Non-pigmented ciliary epithelial cell (primary cell): ENCODE measurements around the gene SLC47A2.
A peak's percentile ranks its signal among the peaks of the same experiment; 100 is the strongest.

Source experiments
- DNase-seq: peaks from one replicate; pipeline ENCODE4 v3.0.0-alpha.2; 2010; ENCODE audit warnings: low read depth

The SLC47A2 gene

DNA sequence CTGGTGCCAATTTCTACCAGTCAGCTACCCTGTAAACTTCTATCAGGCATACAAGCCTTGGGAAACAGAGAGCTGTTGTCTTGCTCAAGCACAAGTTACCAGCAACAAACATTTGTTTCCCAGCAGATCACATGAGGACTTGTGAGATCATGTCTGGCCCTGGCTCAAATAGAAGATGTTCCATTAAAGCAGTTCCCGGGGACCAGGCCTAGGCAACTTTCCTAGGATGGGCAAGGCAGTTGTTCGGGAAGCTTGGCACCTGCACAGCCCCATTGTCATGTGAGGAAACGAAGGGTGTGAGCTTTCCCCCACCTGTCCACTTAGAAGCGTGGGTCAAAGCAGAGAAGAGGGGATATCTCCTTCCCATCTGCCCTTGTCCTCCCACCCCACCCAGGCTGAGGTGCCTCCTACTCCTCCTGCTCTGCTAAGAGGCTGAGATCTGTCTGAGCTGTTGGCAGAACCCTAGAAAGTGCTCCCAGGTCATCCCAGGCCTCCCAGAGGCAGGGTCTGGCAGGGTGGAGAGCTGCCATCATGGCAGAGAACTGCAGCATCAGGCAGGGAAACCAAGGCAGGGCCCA is 11.2 kb upstream of the SLC47A2 start:
- DNase-seq: peak; percentile 17

DNA sequence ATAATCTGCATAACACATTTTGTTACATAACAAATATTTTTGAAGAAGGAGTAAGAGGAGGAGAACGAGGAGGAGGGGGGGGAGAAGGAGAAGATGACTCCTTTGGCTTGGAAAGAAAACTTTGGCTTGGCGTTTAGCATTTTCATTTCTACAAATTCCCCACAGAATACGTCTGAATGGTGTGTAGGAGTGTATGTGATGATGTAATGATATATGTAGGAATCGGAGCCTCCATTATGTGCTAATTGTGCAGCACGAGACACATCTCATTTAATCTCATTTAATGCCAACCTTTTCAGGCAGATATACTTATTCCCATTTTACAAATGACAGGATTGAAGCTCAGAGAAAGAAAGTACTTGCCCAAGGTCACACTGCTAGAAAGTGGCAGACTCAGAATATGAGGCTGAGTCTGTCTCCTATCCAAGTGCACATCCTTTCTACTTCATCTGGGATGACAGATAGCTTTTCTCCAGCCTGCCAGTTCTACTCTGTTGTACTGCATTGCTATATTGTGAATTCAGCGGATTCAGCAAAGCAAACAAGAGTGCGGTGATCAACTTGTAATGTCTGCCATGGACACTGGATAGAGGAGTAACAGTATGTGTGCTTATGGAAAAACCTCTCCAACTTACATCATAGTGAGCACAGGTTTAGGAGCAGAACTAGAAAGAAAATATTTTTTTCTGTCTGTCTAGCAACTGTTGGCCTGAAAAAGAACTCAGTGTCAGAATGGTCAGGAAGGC is 10.4 kb upstream of the SLC47A2 start:
- DNase-seq: no peak

DNA sequence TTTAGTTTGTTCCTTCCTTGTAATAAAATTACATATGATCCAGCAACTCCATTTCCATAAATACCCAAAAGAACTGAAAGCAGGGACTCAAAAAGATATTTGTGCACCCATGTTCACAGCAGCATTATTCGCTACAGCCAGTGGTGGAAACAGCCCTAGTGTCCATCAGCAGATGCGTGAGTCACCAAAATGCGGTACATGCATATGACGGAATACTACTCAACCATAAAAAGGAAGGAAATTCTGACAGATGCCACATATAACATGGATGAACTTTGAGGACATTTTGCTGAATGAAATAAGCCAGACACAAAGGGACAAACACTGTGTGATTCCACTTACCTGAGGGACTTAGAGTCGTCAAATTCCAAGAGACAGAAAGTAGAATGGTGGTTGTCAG is 9.1 kb upstream of the SLC47A2 start:
- DNase-seq: no peak

DNA sequence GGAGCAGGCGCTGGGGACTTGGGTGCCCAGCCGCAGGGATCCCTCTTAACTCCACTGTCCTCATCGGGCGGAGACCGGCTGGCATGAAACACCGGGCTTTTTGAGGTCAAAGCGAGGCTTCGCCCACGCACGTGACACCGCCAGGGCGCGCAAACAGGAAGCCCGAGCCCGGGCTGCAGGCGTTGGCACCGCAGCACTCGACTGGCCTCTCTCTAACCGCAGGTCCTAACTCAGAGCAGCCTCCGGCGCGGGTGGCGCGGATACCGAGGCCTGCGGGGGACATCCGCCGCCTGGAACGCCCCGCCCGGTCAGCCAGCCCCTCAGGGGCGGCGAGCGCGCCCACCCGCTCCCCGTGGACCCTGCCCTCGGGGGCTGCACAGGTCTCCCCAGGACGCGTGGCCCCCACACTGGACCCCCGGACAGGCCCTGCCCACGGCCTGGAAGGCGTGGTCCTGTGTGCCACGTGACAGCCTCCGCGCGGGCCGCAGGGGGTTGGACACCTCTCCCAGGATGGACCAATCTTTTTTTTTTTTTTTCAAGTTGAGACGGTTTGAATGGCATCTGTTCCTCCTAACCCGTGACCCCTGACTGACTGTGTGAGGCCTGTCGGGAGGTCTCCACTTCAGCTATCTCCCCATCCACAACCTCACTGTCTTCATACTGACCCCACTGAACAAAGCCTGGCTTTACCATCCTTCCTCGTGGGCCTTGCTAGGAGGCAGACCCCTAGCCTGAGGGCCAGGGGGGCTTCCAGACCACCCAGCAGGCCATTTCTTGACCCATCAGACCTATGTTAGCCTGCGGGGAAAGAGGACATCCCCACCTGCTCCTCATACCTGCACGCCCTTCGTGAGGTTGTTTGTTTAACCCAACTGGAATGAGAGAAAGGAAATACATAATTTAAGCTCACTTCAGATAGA is 8.4 kb upstream of the SLC47A2 start:
- DNase-seq: no peak

DNA sequence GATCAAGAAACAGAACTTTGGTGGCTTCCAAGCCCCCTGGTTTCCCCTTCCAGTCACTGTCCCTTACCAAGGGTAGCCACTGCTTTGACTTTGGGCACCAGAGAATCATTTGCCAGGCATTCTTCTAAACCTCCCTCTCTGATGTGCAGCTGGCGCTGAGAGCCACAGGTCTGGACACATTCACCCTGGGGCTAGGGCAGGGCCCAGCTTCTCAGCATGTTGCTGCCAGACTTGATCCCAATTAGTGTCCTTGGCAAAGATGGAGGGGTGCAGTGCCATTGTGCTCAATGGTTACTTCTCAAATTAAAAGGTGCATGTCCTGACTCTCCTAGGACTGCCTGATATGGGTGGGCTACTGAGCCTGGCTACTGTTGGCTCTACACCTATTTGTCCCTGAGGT is 7.6 kb upstream of the SLC47A2 start:
- DNase-seq: no peak

DNA sequence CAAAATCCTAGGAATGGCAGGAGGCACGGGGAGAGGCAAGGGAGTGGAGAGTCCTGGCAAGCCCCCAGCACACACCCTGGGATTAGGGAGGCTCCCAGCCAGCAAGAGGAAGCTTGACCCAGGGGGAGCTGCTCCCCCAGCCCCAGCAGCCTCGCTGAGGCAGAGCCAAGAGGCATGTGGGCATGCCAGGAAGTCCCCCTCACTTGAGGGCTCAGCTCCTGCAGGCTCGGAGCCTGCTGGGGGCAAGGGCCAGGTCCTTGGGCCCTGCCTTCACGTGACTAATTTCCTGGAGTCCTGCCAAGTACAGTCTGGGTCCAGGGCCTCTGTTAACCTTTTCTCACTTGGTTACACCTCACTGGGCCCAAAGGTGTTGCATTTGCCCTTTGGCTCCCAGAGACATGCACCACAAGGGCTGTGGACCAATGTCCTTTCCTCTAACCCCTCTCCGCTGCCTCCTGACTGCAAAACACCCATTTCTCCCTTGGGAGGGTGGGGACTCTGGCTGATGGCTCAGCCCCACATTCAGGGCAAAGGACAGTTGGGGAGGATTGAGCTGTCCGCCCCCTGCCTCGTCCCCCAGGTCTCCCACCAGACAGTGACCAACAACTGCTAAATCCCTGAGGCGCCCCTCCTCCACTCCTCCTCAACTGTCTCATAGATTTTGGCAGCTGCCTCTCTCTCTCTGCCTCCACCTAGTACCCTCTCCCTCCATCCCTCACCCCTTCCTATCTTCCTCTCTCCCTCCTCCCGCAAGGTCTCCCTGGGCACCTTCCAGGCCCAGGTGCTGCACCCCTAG is 4.4 kb upstream of the SLC47A2 start:
- DNase-seq: no peak

DNA sequence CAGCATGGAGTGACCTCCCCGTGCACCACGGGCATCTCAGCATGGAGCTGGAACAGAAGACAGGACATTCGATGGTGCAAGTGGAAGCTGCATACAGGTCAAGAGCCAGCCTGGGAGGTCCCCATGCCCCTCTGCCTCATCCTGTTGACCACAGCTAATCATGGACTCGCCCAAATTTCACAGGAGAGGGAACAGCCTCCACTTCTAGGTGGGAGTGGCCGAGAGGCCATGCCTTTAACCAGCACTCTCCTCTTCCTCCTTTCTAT is 3.8 kb upstream of the SLC47A2 start:
- DNase-seq: no peak

DNA sequence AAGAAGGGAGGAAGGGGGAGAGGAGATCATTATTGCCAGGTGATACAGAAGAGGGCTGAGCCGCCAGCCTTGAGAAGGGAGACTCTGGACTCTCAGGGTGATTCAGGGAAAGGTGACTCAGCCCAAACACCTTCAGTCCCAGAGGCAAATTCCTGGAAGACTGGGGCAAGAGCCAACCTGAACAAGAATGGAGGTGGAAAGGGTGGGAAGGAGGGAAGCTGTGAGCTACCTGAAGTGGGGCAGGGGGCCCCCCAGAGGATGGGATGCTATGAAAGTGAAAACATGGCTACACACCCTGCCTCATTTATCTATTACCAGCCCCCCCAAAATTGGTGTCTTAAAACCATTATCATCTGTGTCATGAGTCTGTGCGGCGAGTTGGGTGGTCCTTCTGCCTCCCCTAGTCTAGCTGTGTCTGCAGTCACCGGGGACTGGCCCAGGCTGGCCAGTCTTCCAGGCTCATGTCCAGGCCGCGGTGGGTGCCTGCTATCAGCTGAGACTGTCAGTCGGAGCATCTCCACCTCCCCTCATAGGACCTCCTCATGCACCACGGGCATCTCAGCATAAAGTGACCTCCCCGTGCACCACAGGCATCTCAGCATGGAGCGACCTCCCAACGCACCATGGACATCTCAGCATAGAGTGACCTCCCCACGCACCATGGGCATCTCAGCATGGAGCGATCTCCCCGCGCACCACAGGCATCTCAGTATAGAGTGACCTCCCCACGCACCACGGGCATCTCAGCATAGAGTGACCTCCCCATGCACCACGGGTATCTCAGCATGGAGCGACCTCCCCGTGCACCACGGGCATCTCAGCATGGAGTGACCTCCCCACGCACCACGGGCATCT is 3.2 kb upstream of the SLC47A2 start:
- no peak for DNase-seq

DNA sequence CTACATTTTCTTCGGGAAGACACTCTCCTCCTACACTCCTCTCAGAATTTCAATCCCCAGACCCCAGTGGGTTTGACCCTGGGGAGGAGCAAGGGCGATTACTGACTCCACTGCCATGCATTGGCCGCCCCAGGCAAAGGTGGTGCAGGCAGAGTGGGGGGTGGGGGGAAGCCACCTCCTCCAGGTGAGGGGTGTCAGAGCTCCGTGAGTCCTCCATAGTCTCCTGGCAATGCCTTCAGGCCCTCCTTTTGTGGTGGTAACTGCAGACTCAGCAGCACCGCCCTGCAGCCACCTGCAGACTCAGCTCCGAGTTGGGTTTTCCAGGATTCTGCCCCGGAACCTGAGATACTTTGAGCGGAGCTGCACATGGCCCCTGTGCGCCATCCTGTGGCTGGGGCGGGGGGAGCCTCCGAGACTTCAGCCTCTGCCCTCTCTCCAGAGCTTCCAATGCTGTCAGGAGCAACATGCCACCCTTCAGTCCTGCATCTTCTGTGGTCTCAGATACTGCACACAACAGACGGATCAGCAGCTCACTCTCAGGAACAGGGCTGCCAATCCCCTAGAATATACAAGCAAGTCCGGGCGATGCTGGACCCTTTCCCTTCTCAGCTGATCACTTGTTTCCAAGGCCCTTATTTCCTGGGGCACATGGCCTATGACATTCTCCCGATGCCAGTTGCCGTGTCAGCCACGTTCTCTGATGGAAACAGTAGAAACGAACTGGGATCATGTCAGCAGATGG is 2.4 kb upstream of the SLC47A2 start:
- no peak for DNase-seq

DNA sequence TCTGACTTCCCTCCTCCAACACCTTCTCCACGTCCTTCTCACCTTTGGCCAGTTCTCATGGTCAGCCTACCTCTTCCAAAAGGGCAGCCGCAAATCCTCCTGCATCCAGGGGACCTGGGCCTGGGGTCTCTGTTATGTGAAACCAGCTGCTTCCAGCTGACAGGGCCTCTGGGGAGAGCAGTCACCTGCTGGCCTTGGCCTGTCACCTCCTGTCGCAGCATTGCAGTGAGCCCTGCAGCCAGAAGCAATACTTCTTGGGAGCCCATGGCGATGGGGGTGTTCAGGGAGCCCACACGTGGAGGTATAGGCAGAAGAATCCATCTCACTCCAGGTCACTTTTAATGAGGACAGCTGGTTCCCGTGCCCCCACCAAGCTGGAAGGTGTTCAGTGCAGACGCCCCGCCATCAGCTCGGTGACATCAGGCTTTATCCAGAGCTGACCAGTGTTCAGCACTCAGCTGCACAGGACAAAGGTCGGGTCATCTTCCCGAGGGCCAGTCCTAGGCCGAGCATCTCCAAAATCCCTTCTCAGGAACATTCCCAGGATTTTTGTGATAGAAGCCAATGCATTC is 1.7 kb upstream of the SLC47A2 start:
- DNase-seq: no peak

DNA sequence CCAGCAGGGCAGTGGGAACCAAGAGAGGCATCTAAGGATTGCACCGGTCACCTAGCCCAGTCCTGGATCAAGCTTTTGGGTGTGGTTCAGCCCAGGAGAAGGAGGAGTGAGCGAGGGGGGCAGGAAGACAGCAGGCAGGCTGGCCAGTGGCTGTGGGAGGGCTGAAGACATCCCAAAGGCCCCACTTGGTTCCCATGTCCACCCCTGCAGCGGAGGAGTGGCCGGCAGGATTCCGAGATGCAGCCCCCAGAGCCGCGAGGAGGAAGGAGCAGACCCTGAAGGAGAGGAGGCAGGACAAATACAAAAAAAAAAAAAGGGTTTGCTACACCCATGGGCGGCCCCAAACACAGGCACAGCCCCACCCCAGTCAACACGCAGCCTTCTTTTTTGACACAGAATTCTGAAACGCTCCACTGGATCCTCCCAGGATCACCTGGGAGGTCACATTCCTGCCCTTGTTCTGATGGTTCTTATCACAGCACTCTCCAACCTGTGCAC is 1.1 kb upstream of the SLC47A2 start:
- DNase-seq: no peak

DNA sequence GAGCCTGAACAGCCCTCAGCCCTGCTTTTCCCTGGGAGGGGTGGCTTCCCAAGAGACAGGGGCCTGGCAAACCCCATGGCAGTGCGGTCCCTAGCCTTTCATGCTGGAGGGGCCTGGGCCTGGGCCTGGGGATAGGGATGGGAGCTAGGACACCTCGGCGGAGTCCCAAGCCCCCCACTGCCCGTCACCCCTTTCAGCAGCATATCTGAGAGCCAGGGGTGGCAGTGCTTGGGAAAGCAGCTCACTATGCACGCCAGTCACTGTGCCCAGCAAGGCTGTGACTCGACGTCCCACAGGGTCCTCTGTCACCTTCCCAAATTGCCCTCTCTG is 612 bp upstream of the SLC47A2 start:
- DNase-seq: no peak

DNA sequence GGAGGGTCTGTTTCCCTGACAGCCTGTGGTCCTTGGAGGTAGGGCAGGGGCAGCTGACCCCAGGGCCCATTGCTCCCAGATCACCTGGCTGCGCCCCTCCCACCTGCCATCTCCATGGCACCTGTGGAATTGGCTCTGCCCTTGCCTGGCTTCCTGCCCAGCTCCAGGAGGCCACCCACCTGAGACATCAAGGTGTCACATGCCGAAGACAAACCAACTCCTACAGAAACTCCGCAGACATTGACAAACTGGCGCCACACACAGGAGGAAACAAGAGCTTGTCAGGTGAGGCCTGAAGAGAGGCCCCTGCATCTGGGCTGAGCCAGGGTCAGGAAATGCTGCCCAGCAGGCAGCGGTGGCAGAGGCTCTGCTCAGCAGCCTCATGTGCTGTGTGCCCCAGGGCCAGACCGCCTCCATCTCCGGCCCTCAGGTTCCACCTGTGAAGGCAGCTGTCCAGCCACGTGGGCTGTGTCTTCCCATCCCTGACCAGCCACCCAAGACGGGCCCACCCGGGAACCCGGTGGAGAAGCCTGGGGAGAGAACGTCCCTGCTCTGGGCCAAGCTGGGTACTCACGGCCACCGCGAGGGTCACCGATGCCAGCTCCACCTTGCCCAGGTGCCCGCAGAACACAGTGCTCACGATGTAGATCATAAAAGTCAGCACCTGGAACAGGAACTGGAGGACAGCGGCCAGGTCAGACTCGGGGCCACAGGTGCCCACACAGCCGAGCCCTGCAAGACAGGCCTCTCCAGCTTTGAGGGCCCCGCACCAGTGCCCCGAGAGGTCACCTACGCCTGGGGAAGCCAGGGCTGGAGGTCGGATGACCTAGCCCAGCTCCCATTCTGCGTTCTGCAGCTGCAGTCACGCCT is 1.6 kb downstream of the SLC47A2 start:
- DNase-seq: no peak

DNA sequence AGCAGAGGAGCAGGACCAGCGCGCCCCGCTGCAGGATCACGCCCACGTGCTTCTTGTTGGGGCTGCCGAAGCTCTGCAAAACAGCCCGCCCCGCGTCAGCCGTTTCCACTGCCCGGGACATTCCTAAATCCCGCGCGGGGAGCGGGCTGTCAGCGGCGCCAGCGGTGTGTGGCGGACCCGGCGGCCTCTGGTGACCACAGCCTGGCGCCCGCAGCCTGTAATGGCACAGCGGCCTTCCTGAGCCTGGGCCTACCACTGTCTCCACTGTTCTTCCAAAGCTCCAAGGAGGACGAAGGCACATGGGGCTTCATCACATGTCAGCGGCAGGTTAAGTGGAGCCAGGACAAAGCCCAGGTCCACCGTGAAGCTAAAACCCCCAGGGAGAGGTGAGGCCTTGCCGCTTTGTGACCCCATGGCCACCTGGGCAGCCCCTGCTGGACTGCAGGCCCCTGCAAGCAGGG is 2.5 kb downstream of the SLC47A2 start:
- DNase-seq: no peak

DNA sequence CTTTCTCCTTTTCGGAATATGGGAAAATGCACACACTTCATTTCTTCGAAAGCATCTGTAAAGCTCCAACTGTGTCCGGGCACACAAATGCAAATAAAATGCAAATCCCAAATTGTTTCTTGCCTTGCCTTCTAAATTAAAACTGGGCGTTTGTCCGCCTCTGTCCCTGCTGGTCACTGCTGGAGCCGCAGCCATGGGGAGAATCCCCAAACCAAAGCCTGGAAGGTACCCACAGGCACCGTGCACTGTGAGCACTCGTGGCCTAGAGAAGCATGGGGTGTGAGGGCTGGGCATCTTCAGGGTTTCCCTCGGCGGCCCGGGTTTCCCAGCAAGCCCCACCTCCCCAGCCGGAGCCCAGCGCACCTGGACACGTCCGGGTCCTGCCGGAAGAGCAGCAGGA is 2.9 kb downstream of the SLC47A2 start:
- no peak for DNase-seq

DNA sequence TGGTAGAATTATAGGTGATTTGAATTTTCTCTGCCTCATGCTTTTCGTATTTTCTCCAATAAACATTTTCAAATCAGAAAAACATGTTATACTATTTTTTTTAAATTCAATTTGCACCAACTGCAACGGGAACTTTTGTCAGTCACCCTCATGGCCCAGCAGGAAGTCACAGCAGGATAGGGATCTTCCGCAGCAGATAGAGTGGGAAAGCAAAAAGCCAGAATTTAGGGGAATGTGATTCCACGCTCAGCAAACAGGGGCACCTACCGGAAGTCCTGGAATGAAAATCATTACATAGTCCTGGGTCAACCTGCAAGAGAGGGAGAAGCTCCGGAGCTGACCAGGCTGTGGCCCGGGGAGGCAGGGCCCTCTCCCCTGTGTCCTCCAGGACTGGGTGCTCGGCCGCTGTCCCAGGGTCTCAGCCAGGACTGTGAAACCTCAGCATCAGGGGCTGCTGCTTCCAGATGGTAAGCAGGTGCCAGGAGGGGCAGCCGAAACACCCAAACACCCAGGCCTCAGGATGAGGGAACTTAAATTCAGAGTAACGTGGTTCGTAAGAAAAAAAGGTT is 3.9 kb downstream of the SLC47A2 start:
- DNase-seq: no peak

DNA sequence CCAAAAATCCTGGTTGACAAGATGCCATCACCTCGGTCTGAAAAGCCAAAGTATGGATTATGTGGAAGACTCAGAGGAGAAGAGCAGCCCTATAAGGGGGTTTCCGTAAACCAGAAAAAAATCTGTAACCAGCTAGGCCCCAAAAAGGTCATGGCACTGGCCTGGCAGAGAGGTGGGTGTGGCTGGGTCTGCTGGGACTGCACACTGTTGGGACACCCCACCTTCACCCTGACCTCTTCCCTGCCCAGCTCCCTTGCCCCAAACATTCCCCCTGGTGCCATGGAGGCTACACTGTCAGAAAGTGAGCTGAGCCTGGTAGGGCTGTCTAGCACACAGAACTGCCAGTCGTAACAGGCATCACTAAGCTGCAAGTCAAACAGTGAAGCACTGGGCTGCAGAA is 6.5 kb downstream of the SLC47A2 start:
- no peak for DNase-seq

DNA sequence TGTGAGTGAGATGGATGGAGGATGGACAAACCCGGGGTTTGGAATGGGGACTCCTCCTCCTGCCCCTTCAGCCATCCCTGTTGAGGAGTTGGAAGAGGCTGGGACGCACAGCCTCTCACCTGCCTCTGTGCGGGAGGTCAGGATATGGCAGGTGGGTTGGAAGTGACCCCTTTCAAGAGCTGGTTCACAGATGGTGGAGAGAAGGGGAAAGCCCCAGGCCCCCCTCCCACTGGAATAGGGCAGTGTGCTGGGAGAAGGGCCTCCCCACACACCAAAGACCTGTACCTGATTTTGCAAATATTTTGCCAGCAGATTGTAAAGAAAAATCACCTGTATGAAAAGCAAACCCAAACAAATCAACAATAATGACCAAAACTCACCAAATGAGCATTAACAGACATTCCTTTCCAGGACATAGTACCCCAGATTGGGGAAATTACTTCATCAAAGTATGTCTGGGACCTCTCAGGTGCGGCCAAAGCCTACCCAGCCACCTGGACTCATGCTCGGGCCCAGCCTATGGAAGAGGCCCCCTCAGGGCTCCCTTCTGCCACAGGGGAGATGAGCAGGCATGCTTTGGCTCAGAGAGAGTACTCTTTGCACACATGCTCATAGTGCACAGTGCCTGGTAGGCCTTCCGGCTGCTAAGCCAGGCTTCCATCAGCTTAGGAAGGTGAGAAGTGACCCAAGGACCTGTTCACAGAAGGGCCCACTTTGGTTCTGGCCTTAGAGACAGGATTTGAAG is 7.8 kb downstream of the SLC47A2 start:
- no peak for DNase-seq
